ENCODE data around the gene ADAMTS13.

ADAMTS13 gene

DNA sequence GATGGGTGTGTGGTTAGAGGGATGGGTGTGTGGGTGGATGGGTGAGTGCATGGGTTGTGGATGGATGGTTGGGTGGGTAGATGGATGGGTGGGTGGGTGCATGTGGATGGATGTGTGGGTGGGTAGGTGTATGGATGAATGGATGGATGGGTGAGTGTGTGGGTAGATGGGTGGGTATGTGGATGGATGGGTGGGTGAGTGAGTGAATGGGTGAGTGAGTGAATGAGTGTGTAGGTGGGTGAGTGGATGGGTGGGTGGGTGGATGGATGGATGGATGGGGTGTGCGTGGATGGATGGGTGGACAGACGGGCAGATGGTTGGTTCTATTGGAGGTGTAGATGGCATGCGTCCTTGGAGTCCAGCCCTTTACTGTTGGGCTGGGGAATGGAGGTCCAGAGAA is 28.8 kb upstream of the ADAMTS13 start:
- no peak for DNase-seq

DNA sequence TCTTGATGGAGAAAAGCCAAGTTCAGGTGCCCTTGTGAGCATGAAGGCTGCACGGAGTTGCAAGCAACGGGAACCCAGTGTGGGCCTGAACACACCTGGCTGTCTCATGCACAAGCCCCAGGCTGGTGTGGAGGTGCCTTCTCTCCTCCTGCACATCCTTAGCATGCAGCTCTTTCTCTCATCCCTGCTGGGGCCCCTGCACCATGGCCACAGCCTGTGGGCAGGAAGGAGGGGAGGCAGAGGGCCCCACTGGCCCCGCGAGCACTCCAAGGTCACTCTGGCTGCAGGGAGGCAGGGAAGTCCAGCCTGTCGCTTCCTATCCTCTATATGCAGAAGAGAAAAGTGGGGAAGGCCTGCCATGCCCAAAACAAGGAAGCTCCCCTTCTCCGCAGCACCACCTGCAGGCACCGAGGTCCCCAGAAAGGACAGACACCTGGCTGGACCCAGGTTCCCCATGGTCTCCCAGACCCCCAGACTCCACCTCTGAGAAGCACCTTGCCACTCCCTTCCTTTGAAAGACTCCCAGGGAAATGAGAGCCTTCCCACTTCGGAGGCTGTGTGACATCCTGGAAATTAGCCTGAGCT is 27.4 kb upstream of the ADAMTS13 start:
- DNase-seq, result no peak

DNA sequence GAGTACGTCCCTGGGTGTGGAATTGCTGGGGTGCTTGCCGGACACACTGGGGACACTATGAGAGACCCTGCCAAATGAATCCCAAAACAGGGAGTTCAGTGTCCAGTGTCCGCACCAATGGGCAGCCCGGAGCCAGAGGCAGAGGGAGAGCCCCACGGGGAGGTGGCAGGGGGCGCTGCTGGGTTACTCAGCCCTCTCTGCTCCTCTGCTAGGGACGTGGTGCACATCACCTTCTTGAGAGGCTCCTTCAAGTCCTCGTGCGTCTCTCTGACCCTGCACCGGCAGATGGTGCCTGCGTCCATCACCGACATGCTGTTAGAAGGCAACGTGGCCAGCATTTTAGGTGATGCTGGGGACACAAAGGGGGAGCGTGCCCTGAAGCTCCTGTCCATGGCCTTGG is 25.2 kb upstream of the ADAMTS13 start:
- no peak for DNase-seq

DNA sequence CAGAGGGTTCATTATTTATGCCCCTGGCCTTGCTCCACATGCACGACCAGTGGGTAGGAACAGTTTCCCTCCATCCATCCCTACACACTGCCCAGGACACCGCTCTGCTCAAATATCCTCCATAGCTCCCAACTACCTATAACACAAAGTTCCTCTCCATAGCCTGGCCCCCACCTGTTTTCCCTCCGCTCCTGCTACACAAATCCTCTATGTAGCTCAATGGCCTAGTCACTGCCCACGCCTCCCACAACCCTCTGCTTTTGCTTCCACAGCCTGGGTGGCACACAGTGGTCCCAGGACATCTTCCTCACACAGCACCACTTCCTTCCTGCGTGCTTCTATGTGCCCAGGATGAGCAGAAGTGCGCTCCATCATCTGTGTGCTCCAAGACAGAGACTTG is 24.8 kb upstream of the ADAMTS13 start:
- no peak for DNase-seq

DNA sequence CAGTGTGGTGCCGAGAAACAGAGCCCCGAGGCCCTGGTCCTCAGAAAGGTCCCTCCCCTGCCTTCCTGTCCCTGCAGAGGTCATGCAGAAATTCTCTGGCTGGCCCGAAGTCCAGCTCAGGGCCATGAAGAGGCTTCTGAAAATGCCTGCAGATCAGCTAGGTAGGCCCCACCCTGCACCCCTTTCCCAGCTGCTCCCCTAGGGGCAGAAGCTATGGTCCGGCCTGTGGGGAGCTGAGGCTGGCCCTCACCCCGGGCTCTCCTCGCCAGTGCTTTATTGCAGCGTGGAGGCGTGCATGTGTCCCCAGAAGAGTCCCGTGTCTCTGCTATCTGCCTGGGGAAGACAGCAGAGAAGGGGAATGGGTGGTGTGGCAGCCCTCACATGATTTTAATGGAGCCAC is 24.3 kb upstream of the ADAMTS13 start:
- no peak for DNase-seq

DNA sequence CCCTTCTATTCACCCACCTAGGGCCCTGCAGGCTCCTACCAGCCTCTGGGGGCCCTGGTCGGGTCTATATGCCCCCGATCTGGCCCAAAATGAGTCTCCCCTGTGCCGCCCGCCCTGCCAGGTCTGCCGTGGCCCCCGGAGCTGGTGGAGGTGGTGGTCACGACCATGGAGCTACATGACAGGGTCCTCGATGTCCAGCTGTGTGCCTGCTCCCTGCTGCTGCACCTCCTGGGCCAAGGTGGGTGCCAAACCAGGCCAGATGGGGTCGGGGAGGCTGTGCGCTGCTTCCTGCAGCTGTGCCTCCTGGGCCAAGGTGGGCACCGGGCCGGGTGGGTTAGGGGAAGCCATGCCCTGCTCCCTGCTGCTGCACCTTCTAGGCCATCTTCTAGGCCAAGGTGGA is 21.9 kb upstream of the ADAMTS13 start:
- DNase-seq, result no peak

DNA sequence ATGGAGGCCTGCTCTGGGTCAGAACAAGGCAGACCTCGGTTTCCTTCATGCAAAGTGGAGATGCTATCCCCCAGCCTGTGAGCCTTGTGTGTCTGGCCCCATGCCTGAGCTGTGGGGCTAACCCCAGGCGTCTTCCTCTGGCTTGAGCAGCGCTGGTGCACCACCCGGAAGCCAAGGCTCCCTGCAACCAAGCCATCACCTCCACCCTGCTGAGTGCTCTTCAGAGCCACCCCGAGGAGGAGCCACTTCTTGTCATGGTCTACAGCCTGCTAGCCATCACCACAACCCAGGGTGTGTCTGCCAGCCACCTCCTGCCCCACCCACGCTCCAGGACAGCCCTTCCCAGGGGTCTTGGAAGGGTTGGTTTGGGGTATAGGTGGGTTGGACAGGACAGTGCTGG is 20.6 kb upstream of the ADAMTS13 start:
- DNase-seq, result no peak

DNA sequence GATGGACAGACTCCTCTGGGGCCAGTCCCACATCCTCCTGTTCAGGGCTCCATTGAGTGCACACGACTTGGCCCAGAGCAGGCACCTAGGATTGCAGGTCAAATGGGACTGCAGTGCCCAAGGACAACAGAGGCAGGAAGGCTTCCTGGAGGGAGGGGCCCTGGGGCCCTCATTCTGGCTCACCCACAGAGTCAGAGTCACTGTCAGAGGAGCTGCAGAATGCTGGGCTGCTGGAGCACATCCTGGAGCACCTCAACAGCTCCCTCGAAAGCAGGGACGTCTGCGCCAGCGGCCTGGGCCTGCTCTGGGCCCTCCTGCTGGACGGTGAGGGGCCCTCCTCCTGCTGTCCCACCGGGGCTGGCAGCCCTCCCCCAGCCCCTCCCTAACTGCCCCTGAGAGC is 19.5 kb upstream of the ADAMTS13 start:
- DNase-seq, result no peak

DNA sequence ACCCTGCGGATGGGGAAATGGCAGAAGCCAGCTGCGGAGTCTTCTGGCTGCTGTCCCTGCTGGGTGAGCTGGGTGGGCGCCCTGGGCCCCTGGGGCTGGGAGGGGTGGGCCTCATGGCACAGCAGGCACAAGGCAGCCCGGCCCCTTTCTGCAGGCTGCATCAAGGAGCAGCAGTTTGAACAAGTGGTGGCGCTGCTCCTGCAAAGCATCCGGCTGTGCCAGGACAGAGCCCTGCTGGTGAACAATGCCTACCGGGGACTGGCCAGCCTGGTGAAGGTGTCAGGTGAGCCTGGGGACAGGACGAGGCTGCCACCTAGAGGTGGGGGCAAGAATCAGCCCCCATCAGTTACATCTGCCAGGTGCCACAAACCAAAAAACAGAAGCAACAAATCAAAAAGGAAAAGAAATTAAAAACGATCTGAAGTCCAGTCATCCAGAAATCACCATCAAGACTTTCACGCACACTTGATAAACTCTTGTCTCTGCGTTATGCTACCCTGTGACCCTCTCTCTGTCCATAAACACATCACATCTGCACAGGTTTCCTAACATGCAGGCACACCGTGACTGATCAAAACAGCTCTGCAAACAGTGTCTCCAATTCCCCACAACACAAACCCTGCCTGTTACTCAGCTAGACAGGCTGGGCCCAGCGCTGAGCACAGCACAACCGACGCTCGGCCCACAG is 18.3 kb upstream of the ADAMTS13 start:
- DNase-seq, result no peak

DNA sequence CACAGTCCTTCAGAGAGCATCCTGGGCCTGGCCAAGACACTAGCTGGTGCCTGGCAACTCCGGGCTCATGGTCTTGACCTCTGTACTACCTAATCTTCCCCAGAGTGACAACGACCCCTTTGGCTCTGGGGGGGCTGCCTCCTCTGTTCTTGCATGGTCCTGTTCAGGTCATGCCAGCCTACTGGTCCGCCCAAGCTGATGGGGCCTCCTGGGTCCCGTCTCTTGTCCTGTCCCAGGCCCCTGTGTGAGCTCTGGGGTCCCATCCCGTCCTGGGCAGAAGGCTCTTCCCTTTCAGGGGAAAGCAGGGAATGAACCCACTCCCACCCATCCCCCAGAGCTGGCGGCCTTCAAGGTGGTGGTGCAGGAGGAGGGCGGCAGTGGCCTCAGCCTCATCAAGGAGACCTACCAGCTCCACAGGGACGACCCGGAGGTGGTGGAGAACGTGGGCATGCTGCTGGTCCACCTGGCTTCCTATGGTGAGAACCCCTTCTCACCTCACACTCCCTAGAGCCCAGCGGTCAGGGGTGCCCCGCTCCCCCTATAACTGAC is 17.6 kb upstream of the ADAMTS13 start:
- DNase-seq, result no peak

DNA sequence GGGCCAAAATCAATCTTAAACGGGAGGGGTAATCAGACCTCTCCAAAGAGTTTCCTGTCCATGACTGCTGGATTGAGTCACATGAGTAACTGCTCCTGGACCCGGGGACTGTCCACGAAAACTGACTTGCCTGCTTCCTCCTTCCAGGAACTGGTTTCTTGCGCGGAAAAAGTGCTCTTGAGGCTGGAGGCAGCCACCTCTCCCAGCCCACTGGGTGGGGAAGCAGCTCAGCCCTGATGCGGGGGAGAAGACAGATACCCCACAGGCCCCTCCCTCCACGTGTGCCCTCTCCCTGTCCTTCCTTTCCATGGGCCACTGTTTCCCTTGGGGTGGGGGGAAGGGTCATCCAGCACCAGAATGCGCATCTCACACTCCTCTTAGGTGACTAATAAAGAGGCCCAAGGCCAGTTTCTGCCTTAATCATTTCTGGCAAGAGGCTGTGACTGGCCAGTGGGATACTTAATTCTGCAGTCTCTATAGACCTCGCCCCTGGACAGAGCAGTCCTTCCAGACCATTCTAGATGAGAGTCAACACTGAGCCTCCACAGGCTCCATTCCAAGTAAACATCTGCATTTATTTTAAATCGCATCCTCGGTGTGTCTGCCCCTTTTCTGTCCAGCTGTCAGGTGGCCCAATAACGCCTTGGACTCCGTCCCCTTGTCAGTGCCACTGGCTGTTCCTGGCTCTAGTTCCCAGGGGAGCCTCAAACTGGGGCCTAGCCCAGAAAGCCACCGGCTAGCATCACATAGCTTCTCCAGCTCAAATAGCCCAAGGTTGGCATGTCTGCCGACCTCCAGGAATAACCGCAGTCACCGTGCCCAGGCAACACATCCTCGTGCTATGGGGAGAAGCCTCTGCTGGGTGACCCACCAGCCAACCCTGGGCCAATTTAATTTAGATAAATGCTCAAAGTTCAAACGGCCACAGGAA is 16.4 kb upstream of the ADAMTS13 start:
- DNase-seq, result no peak

DNA sequence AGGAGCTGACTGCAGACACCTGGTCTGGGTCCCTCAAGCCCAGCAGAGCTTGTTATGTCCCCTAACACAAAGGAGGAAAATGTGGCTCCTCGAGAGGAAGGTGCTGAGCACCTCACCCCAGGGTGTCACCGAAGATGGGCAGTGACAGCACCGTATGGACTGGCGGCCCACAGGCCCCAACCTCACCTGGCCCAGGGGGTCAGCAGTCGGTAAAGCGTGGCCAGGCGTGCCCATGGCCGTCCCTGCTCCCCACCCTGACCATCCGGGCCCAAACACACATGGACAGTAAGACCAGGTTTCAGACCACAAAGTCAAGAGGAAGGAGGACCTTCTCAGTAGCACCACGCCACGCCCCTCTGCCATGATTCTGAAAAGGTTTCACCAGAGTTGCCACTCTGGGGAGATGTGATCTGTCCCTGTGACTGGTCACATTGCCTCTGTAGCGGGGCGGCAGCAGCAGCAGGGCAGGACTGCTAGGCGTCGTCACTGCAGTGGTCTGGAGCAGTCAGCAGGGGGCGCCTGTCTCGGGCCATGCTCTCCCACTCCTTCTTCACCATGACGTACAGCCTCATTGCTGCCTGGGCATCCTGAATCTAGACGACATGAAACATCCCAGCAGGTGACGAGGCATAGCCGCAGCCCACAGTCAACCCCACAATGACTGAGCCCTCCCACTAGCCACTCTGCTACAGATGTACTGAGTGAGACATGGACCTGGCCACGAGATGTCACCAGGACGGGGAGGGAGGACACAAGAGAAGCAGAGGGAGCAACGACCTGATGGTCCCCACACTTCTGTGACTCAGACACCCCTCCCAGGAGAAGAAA is 15.5 kb upstream of the ADAMTS13 start:
- peak; percentile 24 for DNase-seq

DNA sequence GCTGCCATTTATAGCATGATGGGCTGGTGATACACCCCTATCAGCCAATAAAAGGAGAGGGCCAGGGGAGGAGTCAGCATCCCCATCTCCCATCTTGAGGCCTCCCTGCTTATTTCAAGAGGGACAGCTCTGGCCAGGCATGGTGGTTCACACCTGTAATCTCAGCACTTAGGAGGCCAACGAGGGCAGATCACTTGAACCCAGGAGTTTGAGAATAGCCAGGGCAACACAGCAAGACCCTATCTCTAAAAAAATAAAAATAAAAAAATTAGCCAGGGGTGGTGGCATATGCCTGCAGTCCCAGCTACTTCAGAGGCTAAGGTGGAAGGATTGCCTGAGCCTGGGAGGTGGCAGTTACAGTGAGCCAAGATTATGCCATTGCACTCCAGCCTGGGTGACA is 14.1 kb upstream of the ADAMTS13 start:
- no peak for DNase-seq

DNA sequence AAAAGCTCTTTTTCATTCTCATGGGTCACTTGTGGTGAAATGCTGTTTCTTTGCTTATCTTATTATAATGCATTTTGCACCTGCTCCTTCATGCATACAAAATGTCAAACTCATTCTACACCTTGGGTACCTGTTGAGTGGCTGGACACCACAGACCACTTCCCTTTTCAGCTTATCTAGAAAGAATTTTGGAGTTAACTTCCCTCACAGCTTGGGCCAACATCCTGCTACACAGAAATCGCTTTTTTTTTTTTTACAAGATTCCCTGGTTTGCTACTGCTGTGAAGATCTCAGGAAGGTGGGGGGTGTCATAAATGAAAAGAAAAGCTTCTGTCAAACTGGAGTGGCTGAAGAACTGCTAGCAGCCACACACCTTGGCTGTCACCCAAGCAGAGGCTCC is 7.0 kb upstream of the ADAMTS13 start:
- DNase-seq, result no peak

DNA sequence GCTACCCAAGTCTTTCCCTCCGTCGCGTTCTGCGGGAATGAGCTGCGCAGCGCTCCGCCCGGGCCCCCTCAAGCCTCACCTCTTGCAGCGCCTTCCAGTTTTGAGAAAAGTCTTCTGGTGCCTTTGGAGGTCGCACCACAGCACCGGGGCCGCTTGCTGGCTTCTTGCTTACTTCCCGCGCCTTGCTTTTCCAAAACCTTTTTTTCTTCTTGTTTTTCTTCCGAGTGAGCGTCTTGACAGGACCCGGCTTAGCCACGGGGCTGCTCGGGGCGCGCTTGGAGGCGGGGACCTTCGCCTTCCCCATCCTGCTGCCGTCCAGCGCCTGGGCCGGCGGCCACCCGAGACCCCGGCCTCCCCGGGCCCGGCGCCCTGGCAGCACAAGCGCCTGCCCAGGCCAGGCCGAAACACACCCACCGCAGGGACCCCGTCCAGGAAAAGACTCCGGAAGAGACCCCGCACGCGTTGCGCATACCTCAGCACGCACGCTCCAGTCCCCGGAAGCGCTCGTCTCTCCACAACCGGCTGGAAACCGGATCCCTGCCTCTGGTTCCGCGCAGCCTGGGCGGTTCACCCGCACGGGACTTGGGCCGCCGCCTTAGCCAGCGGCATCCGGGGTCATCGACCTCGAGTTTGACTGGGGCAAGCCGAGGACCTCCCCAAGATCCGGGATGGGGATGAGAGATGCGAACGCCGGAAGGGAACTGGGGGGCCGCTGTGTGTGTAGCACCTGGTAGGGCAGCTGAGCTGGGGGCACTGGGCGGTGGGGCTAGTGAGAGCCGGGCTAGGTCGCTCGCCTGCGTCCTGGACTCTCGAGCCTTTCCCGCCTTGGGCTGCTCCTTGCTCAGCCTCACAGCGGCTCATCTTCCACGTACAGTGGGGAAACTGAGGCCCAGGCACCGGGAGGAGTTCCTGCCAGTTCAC is 4.4 kb upstream of the ADAMTS13 start, which contains the start of gene REXO4:
REXO4 (minus strand) TSS at position 470 of the 921 bp plus-strand sequence; CDS start at position 304, 166 bp downstream.
- peak; percentile 85 for DNase-seq

DNA sequence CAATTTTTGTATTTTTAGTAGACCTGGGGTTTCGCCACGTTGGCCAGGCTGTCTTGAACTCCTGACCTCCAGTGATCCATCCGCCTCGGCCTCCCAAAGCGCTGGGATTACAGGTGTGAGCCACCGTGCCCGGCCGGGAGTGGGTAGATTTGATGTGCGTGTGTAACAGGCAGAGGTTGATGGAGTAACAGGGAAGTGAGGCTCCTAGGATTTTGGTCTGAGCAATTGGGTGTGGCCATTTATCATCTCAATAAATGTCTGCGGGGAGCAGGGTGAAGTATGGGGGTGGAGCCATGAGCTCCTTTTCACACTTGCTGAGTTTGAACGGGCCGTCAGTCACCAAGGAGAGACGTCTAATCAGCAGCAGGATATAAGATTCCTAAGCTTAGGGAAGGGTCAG is 3.2 kb upstream of the ADAMTS13 start:
- no peak for DNase-seq

DNA sequence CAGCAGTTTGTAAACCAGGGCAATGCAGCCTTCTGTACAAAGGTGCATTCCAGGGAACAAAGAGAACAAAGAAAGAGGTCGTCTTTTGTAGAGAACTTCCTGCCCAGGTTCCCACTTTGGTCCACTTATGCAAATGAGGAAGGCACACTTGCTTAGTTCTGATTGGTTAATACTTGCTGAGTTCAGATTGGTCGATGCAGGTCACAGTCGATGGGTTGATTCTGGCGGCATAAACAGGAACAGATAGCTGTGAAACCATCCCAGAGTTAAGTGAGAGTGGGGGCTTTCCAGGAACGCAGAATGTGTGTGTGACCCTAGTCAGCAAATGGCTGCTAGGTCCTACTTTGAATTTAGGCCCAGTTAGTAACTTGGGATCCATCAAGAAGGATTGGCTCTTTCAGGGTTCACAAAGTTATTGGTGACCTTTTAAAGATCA is 1.8 kb upstream of the ADAMTS13 start:
- DNase-seq, result no peak

DNA sequence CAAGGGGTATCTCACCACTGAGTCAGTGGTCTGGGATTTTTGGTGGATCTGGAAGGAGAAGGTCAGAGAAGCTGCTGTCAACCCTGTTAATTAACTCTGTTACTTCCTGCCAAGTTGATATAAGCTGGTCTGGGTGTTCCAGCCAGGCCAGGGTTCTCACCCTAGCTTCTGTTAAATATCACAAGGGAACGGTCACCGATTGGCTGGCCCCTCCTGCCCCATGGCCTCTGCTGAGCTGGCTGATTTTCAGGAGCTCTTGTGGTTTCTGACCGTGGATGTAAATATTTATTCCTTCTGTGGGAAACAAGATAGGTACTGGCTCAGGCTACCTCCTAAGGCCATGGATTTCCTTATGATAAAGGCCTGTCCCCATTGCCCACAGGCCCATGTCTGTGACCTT is 1.0 kb downstream of the ADAMTS13 start:
- DNase-seq, result no peak

DNA sequence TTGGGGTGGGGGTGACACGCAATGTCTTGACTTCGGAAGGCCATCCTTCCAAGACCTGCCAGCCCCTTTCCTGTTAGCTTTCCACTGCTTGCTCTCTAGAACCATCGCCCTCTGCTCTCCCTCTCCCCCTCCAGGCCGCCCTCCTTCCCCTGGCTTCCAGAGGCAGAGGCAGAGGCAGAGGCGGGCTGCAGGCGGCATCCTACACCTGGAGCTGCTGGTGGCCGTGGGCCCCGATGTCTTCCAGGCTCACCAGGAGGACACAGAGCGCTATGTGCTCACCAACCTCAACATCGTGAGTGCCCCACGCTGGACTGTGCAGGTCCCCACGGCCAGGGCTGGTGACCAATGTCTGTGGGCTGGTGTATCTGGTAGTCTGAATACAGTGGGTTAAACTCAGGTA is 2.0 kb downstream of the ADAMTS13 start:
- DNase-seq, result no peak

DNA sequence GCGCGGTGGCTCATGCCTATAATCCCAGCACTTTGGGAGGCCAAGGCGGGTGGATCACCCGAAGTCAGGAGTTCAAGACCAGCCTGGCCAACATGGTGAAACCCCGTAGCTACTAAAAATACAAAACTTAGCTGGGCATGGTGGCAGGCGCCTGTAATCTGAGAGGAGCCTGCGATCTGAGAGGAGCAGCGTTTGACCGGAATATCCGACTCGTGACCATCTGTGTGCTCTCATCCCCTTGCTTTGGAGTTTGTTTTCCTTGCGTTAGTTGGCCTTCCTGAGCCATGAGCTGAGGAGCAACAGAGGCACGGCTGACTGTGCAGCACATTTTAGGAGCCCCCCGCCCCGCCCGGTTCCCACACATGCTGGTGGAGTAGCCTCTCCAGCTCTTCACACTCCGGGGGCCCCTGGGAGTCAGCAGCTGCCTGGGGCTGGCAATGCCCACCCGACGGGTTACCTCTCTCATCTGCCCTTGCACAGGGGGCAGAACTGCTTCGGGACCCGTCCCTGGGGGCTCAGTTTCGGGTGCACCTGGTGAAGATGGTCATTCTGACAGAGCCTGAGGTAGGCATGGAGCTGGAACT is 3.0 kb downstream of the ADAMTS13 start:
- DNase-seq, result no peak

DNA sequence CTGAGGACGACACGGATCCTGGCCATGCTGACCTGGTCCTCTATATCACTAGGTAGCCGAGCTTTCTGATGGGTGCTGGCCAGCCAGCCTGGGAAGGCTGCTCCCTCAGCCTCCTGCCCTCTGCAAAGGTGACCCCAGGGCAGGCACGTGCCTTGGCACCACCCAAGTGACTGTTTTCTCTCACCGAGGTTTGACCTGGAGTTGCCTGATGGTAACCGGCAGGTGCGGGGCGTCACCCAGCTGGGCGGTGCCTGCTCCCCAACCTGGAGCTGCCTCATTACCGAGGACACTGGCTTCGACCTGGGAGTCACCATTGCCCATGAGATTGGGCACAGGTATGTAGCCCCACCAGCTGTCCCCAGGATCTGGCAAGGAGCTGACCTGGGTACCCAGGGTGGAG is 3.8 kb downstream of the ADAMTS13 start:
- no peak for DNase-seq

All from NCI-H510A (cell line).